Measurements from ENCODE around the gene COX6B2. TPM values are rescaled to one million over a fixed set of nuclear protein-coding genes. Genes with fewer than 3 reads are reported as not detected.

The COX6B2 gene
- total RNA-seq, 8 experiments from 2014 or later = 0.55 to 15.3 (median 1.2) TPM

DNA sequence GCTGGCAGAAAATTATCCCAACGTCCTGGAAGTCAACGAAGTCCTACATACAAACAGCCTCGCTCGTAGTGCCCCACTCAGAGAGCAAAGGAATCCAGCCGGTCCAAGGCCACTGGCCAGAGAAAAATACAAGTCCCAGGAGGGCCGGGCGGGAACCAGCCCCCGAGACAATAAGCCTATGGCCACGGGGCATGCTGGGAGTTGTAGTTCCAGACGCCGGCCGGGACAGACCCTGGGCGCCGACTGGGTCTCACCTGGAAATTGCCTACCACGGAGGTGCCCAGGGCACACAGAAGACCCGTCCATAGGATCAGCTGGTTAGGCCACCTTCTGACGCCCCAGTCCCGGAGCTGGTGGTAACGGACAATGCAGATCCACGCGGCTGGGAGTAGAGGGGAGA, 34.7 kb downstream of the COX6B2 start:
- Histone ChIP-seq H3K4me3 (peak overlapping the region in 2 of 5 donors; percentile 15 to 16), H3K27ac (no peak overlapping the region), H3K4me1 (replicated peaks in 1 of 2) (peaks cover 0 to 2% of the 10 kb centered on the region in 2 donors)
- in situ Hi-C loops (cut with MboI; ENCODE audit: low pct_unique_long_range_greater_than_20kb in 2 of 9, low sequenced_read_pairs in 9 of 9, unreplicated experiment in 9 of 9) = no loop called here
- 0 to 52% (median 13%) methylated on average over 1 to 13 of the region's 21 CpGs; no CpG with 5 or more reads in 4 of the 10 experiments for WGBS, 10 experiments
- peak; percentile 76 to 98 (median 94) for ATAC-seq (replicated peaks in 6 of 8)

GRCh38 chr19:55316646-55317045, 37.9 kb downstream of the COX6B2 start:
- no peak overlapping the region for H3K4me3 ChIP-seq
- H3K4me1 ChIP-seq (replicated peaks in 1 of 2) = peaks cover 0 to 2% of the 10 kb centered on the region in 2 donors
- ATAC-seq (replicated peaks in 6 of 8) = no peak
- H3K27ac ChIP-seq = no peak overlapping the region
- 53 to 87% (median 86%) methylated on average over 1 to 6 of the region's 8 CpGs; no CpG with 5 or more reads in 7 of the 10 experiments for WGBS, 10 experiments
- in situ Hi-C loops (cut with MboI; ENCODE audit: low pct_unique_long_range_greater_than_20kb in 2 of 9, low sequenced_read_pairs in 9 of 9, unreplicated experiment in 9 of 9) = no loop called here

- no peak overlapping the region for H3K27ac ChIP-seq
- in situ Hi-C loops (cut with MboI; ENCODE audit: low pct_unique_long_range_greater_than_20kb in 2 of 9, low sequenced_read_pairs in 9 of 9, unreplicated experiment in 9 of 9) = no loop called here
- ATAC-seq (replicated peaks in 6 of 8) = no peak
- H3K4me3 ChIP-seq = no peak overlapping the region
- WGBS, 10 experiments = 50 to 80% (median 60%) methylated on average over 2 to 7 of the region's 13 CpGs; no CpG with 5 or more reads in 5 of the 10 experiments
- H3K4me1 ChIP-seq (replicated peaks in 1 of 2) = peaks cover 0 to 2% of the 10 kb centered on the region in 2 donors
Observed at GRCh38 chr19:55315956-55316525, 38.5 kb downstream of the COX6B2 start.

DNA sequence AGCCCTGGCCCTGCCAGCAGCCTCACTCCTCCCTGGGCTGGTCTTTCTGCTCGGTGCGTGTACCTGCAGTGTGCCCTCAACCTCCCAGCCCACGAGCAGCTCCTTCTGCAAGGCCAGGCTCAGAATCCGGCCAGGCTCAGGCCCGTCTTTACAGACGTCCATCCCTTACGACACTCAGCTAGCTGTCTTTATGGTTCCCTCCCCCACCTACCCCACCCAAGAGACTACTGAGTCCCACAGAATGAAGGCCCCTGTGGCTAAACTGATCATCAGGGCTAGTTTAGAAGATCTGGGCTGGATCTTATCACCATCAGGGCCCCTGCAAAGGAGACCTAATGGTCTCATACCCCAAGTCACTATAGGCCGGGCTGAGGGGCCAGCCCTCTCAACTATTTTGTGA, 40.1 kb downstream of the COX6B2 start:
- WGBS, 10 experiments = 67 to 100% (median 87%) methylated on average over 1 to 4 of the region's 8 CpGs; no CpG with 5 or more reads in 4 of the 10 experiments
- in situ Hi-C loops (cut with MboI; ENCODE audit: low pct_unique_long_range_greater_than_20kb in 2 of 9, low sequenced_read_pairs in 9 of 9, unreplicated experiment in 9 of 9) = no loop called here
- Histone ChIP-seq H3K4me1 (replicated peaks in 1 of 2) (peaks cover 0 to 7% of the 10 kb centered on the region in 2 donors), H3K4me3 (no peak overlapping the region), H3K27ac (no peak overlapping the region)
- no peak for ATAC-seq (replicated peaks in 6 of 8)

- 40 to 87% (median 60%) methylated on average over 1 to 15 of the region's 47 CpGs; no CpG with 5 or more reads in 5 of the 10 experiments for WGBS, 10 experiments
- no peak overlapping the region for H3K27ac ChIP-seq
- no peak overlapping the region for H3K4me3 ChIP-seq
- in situ Hi-C loops (cut with MboI; ENCODE audit: low pct_unique_long_range_greater_than_20kb in 2 of 9, low sequenced_read_pairs in 9 of 9, unreplicated experiment in 9 of 9) = no loop called here
- peak in 6 of 8 experiments; percentile 10 to 49 (median 38) for ATAC-seq (replicated peaks in 6 of 8)
- H3K4me1 ChIP-seq (replicated peaks in 1 of 2) = peaks cover 0 to 7% of the 10 kb centered on the region in 2 donors
Observed at GRCh38 chr19:55312621-55313512, 41.7 kb downstream of the COX6B2 start.

GRCh38 chr19:55311797-55312196, 42.7 kb downstream of the COX6B2 start:
- peaks cover 0 to 7% of the 10 kb centered on the region in 2 donors for H3K4me1 ChIP-seq (replicated peaks in 1 of 2)
- WGBS, 10 experiments = 57 to 100% (median 94%) methylated on average over 1 to 6 of the region's 18 CpGs; no CpG with 5 or more reads in 7 of the 10 experiments
- H3K27ac ChIP-seq = no peak overlapping the region
- H3K4me3 ChIP-seq = no peak overlapping the region
- peak in 1 of 8 experiments; percentile 4 for ATAC-seq (replicated peaks in 6 of 8)
- in situ Hi-C loops (cut with MboI; ENCODE audit: low pct_unique_long_range_greater_than_20kb in 2 of 9, low sequenced_read_pairs in 9 of 9, unreplicated experiment in 9 of 9) = no loop called here

GRCh38 chr19:55311397-55311796, 43.1 kb downstream of the COX6B2 start:
- Histone ChIP-seq H3K27ac (no peak overlapping the region), H3K4me3 (no peak overlapping the region), H3K4me1 (replicated peaks in 1 of 2) (peaks cover 0 to 7% of the 10 kb centered on the region in 2 donors)
- 100% methylated on average over 1 of the region's 9 CpGs; no CpG with 5 or more reads in 7 of the 10 experiments for WGBS, 10 experiments
- in situ Hi-C loops (cut with MboI; ENCODE audit: low pct_unique_long_range_greater_than_20kb in 2 of 9, low sequenced_read_pairs in 9 of 9, unreplicated experiment in 9 of 9) = no loop called here
- peak in 2 of 8 experiments; percentile 18 to 19 for ATAC-seq (replicated peaks in 6 of 8)

DNA sequence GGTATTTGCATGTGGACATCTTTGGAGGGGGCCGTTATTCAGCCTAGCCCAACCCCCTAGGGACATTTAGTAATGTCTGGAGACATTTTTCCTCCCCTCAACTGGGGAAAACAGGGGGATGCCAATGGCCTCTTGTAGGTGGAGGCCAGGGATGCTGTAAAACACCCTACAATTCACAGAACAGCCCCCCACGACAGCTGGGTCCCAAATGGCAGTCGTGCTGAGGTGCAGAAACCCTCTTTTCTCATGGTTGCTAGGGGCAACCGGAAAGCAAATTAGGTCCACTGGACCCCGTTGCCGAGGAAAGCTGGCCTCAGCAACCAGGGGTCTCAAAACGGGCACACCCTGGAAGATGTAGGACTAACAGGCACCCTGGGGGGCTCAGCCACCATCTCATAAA, 44.0 kb downstream of the COX6B2 start:
- ATAC-seq (replicated peaks in 6 of 8) = no peak
- in situ Hi-C loops (cut with MboI; ENCODE audit: low pct_unique_long_range_greater_than_20kb in 2 of 9, low sequenced_read_pairs in 9 of 9, unreplicated experiment in 9 of 9) = no loop called here
- Histone ChIP-seq H3K4me1 (replicated peaks in 1 of 2) (peaks cover 0 to 7% of the 10 kb centered on the region in 2 donors), H3K4me3 (no peak overlapping the region), H3K27ac (no peak overlapping the region)
- 14 to 100% (median 59%) methylated on average over 1 to 3 of the region's 7 CpGs; no CpG with 5 or more reads in 4 of the 10 experiments for WGBS, 10 experiments

- Histone ChIP-seq H3K27ac (no peak overlapping the region), H3K4me3 (no peak overlapping the region), H3K4me1 (replicated peaks in 1 of 2) (peaks cover 0 to 7% of the 10 kb centered on the region in 2 donors)
- in situ Hi-C loops (cut with MboI; ENCODE audit: low pct_unique_long_range_greater_than_20kb in 2 of 9, low sequenced_read_pairs in 9 of 9, unreplicated experiment in 9 of 9) = no loop called here
- WGBS, 10 experiments = 20 to 100% (median 94%) methylated on average over 1 to 3 of the region's 5 CpGs; no CpG with 5 or more reads in 5 of the 10 experiments
- ATAC-seq (replicated peaks in 6 of 8) = no peak
Observed at GRCh38 chr19:55309448-55309847, 45.1 kb downstream of the COX6B2 start.

DNA sequence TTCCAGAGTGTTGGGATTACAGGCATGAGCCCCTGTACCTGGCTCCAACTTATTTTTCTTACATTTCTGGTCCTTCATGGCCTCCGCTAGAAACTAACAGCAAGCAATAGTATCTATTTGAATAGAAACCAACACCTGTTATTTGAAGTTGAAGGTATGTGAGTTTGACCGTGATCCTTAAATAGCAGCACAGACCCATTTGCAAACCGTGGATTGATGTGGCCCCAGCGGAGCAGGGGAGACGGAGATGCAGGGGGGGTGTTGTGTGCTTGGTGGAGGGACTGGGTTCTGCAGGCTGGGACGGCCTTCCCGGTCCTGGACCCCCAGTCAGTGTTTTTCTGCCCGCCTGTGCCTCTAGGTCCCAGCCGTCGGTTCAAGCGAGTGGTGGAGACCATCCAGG, 46.2 kb downstream of the COX6B2 start:
- in situ Hi-C loops (cut with MboI; ENCODE audit: low pct_unique_long_range_greater_than_20kb in 2 of 9, low sequenced_read_pairs in 9 of 9, unreplicated experiment in 9 of 9) = no loop called here
- 80 to 100% (median 96%) methylated on average over 1 to 3 of the region's 11 CpGs; no CpG with 5 or more reads in 4 of the 10 experiments for WGBS, 10 experiments
- Histone ChIP-seq H3K4me3 (no peak overlapping the region), H3K4me1 (replicated peaks in 1 of 2) (peaks cover 0 to 7% of the 10 kb centered on the region in 2 donors), H3K27ac (no peak overlapping the region)
- no peak for ATAC-seq (replicated peaks in 6 of 8)

GRCh38 chr19:55306712-55307111, 47.8 kb downstream of the COX6B2 start:
- H3K4me1 ChIP-seq (replicated peaks in 1 of 2) = peaks cover 3 to 13% of the 10 kb centered on the region in 2 donors
- in situ Hi-C loops (cut with MboI; ENCODE audit: low pct_unique_long_range_greater_than_20kb in 2 of 9, low sequenced_read_pairs in 9 of 9, unreplicated experiment in 9 of 9) = no loop called here
- H3K27ac ChIP-seq = no peak overlapping the region
- WGBS, 10 experiments = 60 to 100% (median 94%) methylated on average over 1 to 3 of the region's 3 CpGs; no CpG with 5 or more reads in 4 of the 10 experiments
- ATAC-seq (replicated peaks in 6 of 8) = no peak
- H3K4me3 ChIP-seq = no peak overlapping the region

DNA sequence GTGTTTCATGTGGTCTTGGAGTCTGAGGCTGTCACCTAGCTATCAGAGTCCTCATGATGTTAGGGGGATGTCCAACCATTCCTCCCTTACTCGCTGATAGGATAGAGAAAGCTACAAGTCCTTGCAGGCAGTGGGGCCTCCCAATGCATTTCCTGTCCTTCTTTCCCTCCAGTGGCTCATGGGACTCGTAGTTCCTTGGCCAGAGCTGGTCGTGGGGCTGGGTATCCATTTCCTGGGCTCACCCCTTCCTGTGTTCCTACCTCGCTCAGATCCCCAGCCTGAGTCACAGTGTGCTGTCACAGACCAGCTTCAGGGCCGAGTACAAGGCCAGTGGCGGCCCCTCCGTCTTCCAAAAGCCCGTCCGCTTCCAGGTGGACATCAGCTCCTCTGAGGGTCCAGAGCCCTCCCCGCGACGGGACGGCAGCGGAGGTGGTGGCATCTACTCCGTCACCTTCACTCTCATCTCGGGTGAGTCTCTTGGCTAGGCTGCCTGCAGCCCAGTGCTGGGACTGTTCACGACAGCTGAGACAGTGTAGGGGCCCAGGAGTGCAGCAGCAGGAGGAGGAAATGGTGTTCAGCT, 48.4 kb downstream of the COX6B2 start:
- WGBS, 10 experiments = 50 to 100% (median 79%) methylated on average over 1 to 9 of the region's 17 CpGs; no CpG with 5 or more reads in 2 of the 10 experiments
- peaks cover 9 to 19% of the 10 kb centered on the region in 2 donors for H3K4me1 ChIP-seq (replicated peaks in 1 of 2)

DNA sequence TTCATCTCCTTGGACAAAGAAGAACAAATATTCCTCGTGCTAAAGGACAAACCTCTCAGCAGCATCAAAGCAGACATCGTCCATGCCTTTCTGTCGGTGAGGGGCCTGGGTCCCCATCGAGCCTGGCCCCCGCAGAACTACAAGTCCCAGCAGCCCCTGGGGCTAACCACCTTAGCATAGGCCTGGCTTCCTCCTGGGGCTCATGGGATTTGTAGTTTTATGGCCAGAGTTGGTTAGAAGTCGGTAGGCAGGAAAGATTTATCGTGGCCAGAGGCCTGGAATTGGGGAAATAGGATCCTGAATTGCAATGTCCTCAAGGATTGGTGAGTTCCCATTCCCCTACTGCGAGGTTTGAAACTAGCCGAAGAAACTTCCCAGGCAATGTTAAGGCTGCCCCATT, 49.0 kb downstream of the COX6B2 start:
- no peak overlapping the region for H3K27ac ChIP-seq
- ATAC-seq (replicated peaks in 6 of 8) = peak in 2 of 8 experiments; percentile 11 to 56
- peaks cover 15 to 22% of the 10 kb centered on the region in 2 donors for H3K4me1 ChIP-seq (replicated peaks in 1 of 2)
- WGBS, 10 experiments = 40 to 98% (median 64%) methylated on average over 1 to 4 of the region's 9 CpGs; no CpG with 5 or more reads in 3 of the 10 experiments
- H3K4me3 ChIP-seq = no peak overlapping the region
- in situ Hi-C loops (cut with MboI; ENCODE audit: low pct_unique_long_range_greater_than_20kb in 2 of 9, low sequenced_read_pairs in 9 of 9, unreplicated experiment in 9 of 9) = no loop called here

More for the DNA sequence above, 48.4 kb downstream of the COX6B2 start:
- no peak overlapping the region for H3K27ac ChIP-seq
- in situ Hi-C loops (cut with MboI; ENCODE audit: low pct_unique_long_range_greater_than_20kb in 2 of 9, low sequenced_read_pairs in 9 of 9, unreplicated experiment in 9 of 9) = no loop called here
- no peak overlapping the region for H3K4me3 ChIP-seq
- no peak for ATAC-seq (replicated peaks in 6 of 8)

Measured in motor neuron (in vitro differentiated cells).